ENCODE results near the gene LHX2.
A peak's percentile ranks its signal among the peaks of the same experiment; 100 is the strongest.

LHX2 gene

GRCh38 chr9:124035001-124035650 is 23.6 kb downstream of the LHX2 start:
- no peak for DNase-seq

GRCh38 chr9:124036578-124036977 is 25.0 kb downstream of the LHX2 start:
- no peak for DNase-seq

GRCh38 chr9:124037790-124038189 is 26.2 kb downstream of the LHX2 start:
- no peak for DNase-seq

- DNase-seq: no peak
Measured at GRCh38 chr9:124038239-124038638, 26.7 kb downstream of the LHX2 start.

GRCh38 chr9:124038790-124039633 is 27.4 kb downstream of the LHX2 start:
- DNase-seq: no peak

- DNase-seq: no peak
Measured at GRCh38 chr9:124040186-124040931, 28.8 kb downstream of the LHX2 start.

- peak in 1 of 2 donors; percentile 69 for DNase-seq
Measured at GRCh38 chr9:124040935-124041816, 29.6 kb downstream of the LHX2 start.

- no peak for DNase-seq
Measured at GRCh38 chr9:124041817-124042116, 30.2 kb downstream of the LHX2 start.

GRCh38 chr9:124042201-124042721 is 30.7 kb downstream of the LHX2 start:
- no peak for DNase-seq

- no peak for DNase-seq
Measured at GRCh38 chr9:124044448-124044847, 32.9 kb downstream of the LHX2 start.

- peak; percentile 35 to 48 for DNase-seq
Measured at GRCh38 chr9:124045076-124045829, 33.7 kb downstream of the LHX2 start.

- DNase-seq: no peak
Measured at GRCh38 chr9:124045830-124046177, 34.2 kb downstream of the LHX2 start.

GRCh38 chr9:124046189-124046588 is 34.6 kb downstream of the LHX2 start:
- DNase-seq: no peak

- DNase-seq: peak; percentile 73 to 87
Measured at GRCh38 chr9:124047251-124047672, 35.7 kb downstream of the LHX2 start.

- no peak for DNase-seq
Measured at GRCh38 chr9:124050955-124051354, 39.4 kb downstream of the LHX2 start.

GRCh38 chr9:124052401-124052800 is 40.8 kb downstream of the LHX2 start:
- DNase-seq: no peak

- peak in 1 of 2 donors; percentile 31 for DNase-seq
Measured at GRCh38 chr9:124054582-124055227, 43.1 kb downstream of the LHX2 start.

GRCh38 chr9:124060844-124061605 is 49.5 kb downstream of the LHX2 start:
- no peak for DNase-seq

- DNase-seq: no peak
Measured at GRCh38 chr9:124062172-124062571, 50.6 kb downstream of the LHX2 start.

GRCh38 chr9:124066783-124067577 is 55.4 kb downstream of the LHX2 start:
- no peak for DNase-seq
